NCI-H2029 (cell line): ENCODE results near the gene MAP1LC3B2.

Experiments used
- DNase-seq: peaks from one replicate; lab custom pipeline; 2025; lab: John Stamatoyannopoulos, UW

MAP1LC3B2 gene

GRCh38 chr12:116595672-116596071 is 36.5 kb downstream of the MAP1LC3B2 start:
- no peak for DNase-seq

- no peak for DNase-seq
These were observed 38.7 kb downstream of the MAP1LC3B2 start for GRCh38 chr12:116597886-116598285.

GRCh38 chr12:116598311-116599284 is 39.4 kb downstream of the MAP1LC3B2 start:
- no peak for DNase-seq

- peak; percentile 50 for DNase-seq
These were observed 40.3 kb downstream of the MAP1LC3B2 start for GRCh38 chr12:116599285-116600136.

- DNase-seq = no peak
These were observed 42.1 kb downstream of the MAP1LC3B2 start for GRCh38 chr12:116600959-116601918.

GRCh38 chr12:116601933-116602810 is 43.0 kb downstream of the MAP1LC3B2 start:
- DNase-seq = no peak

GRCh38 chr12:116603546-116604177 is 44.5 kb downstream of the MAP1LC3B2 start:
- DNase-seq = no peak

DNA sequence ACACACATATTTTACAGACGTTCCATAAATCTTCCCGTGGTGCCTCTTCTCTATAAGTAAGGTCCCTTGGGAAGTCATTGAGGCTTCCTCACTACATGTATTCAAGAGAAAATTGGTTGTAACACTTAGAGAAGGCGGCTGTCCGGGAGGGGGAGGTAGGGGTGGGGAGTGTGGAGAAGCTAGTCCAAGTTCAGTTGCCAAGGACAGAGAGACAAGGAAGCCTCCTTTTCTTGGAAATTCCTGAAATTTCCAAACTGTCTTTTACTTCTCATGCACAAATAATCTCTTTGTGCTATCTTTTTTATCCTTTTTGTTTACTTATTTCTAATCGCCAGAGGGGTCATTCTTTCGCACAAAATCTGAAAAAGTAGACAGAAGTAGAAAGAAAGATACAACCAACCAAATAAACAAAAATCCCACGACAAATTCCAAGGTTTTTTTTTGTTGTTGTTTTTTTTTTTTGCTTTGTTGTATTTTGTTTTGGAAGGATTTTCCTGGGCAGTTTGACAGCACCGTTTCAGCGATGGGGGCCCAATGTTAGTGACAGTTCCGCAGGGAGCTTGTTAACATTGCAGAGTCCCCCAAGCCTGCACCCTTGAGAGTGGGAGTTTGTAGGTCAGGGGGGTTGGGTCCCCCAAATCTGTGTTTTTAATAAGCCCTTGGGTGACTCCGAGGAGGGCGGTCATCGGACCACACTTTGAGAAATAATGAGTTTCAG is 45.2 kb downstream of the MAP1LC3B2 start:
- DNase-seq = no peak

DNA sequence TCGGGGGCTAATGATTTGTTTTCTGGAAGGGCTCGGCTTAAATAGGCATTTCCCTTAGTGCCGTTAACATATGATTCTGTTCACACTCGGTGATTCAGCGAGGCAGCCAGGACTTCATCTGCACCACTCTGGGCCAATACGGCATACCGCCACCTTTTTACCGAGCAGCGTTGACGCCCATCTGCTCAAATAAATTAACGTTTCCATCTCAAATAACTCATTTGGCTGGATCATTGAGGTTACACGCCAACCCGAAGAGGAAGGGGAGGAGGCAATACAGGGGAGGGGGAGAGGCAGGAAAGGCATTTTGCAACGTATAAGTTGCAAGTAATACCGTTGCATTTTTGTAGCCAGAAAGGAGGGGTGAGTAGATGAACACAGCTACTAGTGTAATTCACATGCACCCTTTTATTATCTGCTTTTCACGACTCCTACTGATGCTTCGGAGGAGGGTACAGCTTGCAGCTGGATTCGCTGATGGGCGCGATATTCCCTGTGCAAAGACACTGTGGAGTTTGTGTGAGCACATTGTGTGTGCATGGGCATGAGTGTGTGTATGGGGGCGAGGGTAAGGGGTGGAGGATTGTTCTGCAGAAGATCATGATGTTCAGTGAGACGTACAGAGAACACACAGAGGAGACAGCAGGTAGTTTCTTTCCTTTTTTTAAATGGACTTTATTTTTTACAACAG is 45.9 kb downstream of the MAP1LC3B2 start:
- no peak for DNase-seq

DNA sequence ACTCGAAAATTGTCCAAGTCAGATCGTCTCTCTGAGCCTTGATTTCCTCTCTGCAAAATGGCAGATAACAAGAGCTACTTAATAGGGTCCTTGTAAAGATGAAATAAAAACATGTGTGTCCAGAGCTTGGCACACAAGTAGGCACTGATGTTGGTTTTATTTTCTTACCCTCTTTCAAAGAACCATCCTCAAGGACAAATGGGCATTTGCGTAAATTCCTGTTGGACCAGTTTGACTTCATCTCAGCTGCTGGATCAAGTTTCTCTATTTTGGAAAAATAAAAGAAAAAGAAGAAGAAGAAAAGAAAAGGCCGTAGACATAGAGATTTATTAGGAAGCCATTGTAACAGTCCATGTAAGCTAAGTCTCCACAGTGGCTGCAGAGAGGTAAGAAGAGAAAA is 47.2 kb downstream of the MAP1LC3B2 start:
- no peak for DNase-seq

GRCh38 chr12:116607039-116607438 is 47.9 kb downstream of the MAP1LC3B2 start:
- no peak for DNase-seq

- no peak for DNase-seq
These were observed 50.3 kb downstream of the MAP1LC3B2 start for GRCh38 chr12:116609319-116610114.

- no peak for DNase-seq
These were observed 51.9 kb downstream of the MAP1LC3B2 start for GRCh38 chr12:116610971-116611541.

GRCh38 chr12:116612436-116612835 is 53.3 kb downstream of the MAP1LC3B2 start:
- no peak for DNase-seq

DNA sequence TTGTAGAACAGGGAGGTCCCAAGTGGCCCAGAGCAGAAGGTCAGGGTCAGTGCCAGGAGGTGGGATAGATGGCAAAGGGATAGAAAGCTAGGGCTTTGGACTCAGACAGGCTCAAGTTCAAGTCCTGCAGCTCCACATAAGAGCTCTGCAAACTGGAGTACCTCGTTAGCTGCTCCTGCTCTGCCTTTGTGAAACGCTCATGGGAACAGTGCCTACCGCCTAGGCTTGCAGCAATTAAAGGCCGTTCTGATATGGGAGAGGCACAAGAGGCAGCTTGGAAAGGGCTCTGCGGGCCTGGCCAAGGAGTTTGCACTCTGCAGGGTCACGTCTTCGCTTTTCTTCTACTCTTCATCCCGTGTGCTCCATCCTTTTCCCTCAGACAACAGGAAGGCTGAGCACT is 54.1 kb downstream of the MAP1LC3B2 start:
- peak; percentile 44 for DNase-seq

GRCh38 chr12:116614194-116614915 is 55.2 kb downstream of the MAP1LC3B2 start:
- no peak for DNase-seq
